CD4-positive, alpha-beta T cell (primary cell): Measurements from ENCODE around the gene RBSN. TPM values are rescaled to one million over a fixed set of nuclear protein-coding genes. Genes with fewer than 3 reads are reported as not detected.

Experiments
- ATAC-seq: fragments of 200-7000 bp; cut with Tn5 transposase; one replicate; pipeline ENCODE4 v1.10.0; 2022; ENCODE audit warnings: mild to moderate bottlenecking; ENCODE audit not compliant: poor library complexity
- CTCF ChIA-PET: fragments of 350-600 bp; sonication (Branson Sonifier 250); formaldehyde crosslinking; loops from one replicate; lab custom pipeline; 2021; ENCODE audit warnings: antibody characterized with exemption, inconsistent platforms; lab: Charles Lee
- POLR2A ChIA-PET: fragments of 350-600 bp; sonication (Branson Sonifier 250); formaldehyde crosslinking; loops from one replicate; lab custom pipeline; 2021; ENCODE audit warnings: antibody characterized with exemption, inconsistent platforms; lab: Charles Lee
- DNase-seq, 14 experiments: peaks; one replicate each; pipeline ENCODE4 v3.0.0-alpha.2; 2013 to 2020; ENCODE audit warnings: mixed read lengths in 2 of 14
- H3K27ac ChIP-seq, 2 donors: one replicate each; pipeline versions ENCODE4 v1.5.1 to v1.7.0; 2013; ENCODE audit warnings: low read length in 2 of 2, low read depth in 1 of 2, mild to moderate bottlenecking in 1 of 2
- H3K27me3 ChIP-seq, 2 experiments: 1 replicate in 1 of 2; 2 replicates in 1 of 2; pipeline versions ENCODE4 v1.6.1 to v1.7.0; 2013; ENCODE audit warnings: low read length in 2 of 2, control low read depth in 1 of 2, mild to moderate bottlenecking in 1 of 2, moderate library complexity in 1 of 2; ENCODE audit not compliant: insufficient read depth in 2 of 2, control insufficient read depth in 1 of 2
- H3K36me3 ChIP-seq: one replicate; pipeline ENCODE4 v1.6.1; 2013; ENCODE audit warnings: low read length, control low read depth; ENCODE audit not compliant: insufficient read depth
- H3K4me1 ChIP-seq: one replicate; pipeline ENCODE4 v1.6.1; 2013; ENCODE audit warnings: low read length, control low read depth; ENCODE audit not compliant: insufficient read depth
- H3K4me3 ChIP-seq: one replicate; pipeline ENCODE4 v1.5.1; 2013; ENCODE audit warnings: mild to moderate bottlenecking, low read length, moderate library complexity
- H3K9me3 ChIP-seq, 2 experiments: 1 replicate in 1 of 2; 2 replicates in 1 of 2; pipeline versions ENCODE4 v1.6.1 to v1.7.0; 2013; ENCODE audit warnings: low read length in 2 of 2, mild to moderate bottlenecking in 2 of 2, control low read depth in 1 of 2, moderate library complexity in 1 of 2; ENCODE audit not compliant: control insufficient read depth in 1 of 2, insufficient read depth in 1 of 2
- H3K27ac Mint-ChIP-seq: one replicate; pipeline ENCODE4 v1.8.0; 2020; ENCODE audit warnings: mixed read lengths
- H3K27me3 Mint-ChIP-seq: one replicate; pipeline ENCODE4 v1.8.0; 2021; ENCODE audit warnings: mixed read lengths
- H3K36me3 Mint-ChIP-seq: one replicate; pipeline ENCODE4 v1.8.0; 2021; ENCODE audit warnings: low read depth, mixed read lengths
- H3K4me1 Mint-ChIP-seq: one replicate; pipeline ENCODE4 v1.8.0; 2021; ENCODE audit warnings: low read depth, mixed read lengths
- H3K4me3 Mint-ChIP-seq: one replicate; pipeline ENCODE4 v1.8.0; 2020; ENCODE audit warnings: mild to moderate bottlenecking, mixed read lengths
- H3K9me3 Mint-ChIP-seq: one replicate; pipeline ENCODE4 v1.8.0; 2020; ENCODE audit warnings: mixed read lengths
- intact Hi-C, 2 experiments: fragments of 100-400 bp; cut with DNase I in 1 of 2; cut with micrococcal nuclease in 1 of 2; formaldehyde crosslinking; loops; one replicate each; pipeline versions ENCODE4 v1.15.1 to v1.9.0; 2023 to 2025; cut with DNase I, micrococcal nuclease
- total RNA-seq, 174 experiments: library from RNA in 2 of 174; stranded (reverse) in 2 of 174; gene quantifications; one replicate each; pipeline ENCODE4 v1.2.3 and lab custom pipeline; 2021 to 2026
- TF ChIP-seq, protein P1 (sequence below): fragments of 200-600 bp; IDR thresholded peaks from one replicate; pipeline ENCODE4 v1.8.0; 2022; ENCODE audit warnings: antibody characterized with exemption, mild to moderate bottlenecking

RBSN gene
- total RNA-seq, 2 experiments from 2014 or later: 57.2 to 57.9 TPM

DNA sequence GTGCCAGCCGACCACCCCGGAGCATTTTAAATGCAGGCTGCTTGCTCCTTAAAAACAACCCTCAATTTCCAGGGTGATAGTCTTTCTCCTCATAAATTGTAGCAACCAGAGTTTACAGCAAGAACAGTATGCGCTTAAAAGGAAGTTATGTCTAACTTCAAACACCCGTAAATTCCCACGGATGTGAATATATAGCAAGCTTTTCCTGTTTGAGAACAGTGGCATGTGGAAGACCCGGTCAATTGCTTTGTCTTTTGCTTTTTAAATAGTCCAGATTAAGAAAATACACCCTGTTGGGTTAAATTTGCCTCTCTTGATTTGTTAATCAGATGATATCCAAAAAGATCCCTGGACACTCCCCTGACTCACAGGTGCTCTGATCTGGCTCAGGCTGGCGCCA lies 54.6 kb downstream of the RBSN start:
- Histone ChIP-seq H3K36me3 (peaks cover 94% of the 10 kb centered on the region), H3K27ac (no peak overlapping the region), H3K4me3 (no peak overlapping the region), H3K9me3 (no peaks in the 10 kb centered on the region), H3K27me3 (no peaks in the 10 kb centered on the region), H3K4me1 (peaks cover 6% of the 10 kb centered on the region)
- DNase-seq: no peak
- Mint-ChIP-seq H3K36me3 (peaks cover 97% of the 10 kb centered on the region), H3K27me3 (no peaks in the 10 kb centered on the region), H3K9me3 (no peaks in the 10 kb centered on the region), H3K27ac (peak overlapping the region; percentile 28), H3K4me3 (no peak overlapping the region), H3K4me1 (peaks cover 24% of the 10 kb centered on the region)
- ChIA-PET CTCF (no interaction called here), POLR2A (interaction anchor here (1.1 kb wide), 1 partner anchor 21 kb away, joined by 4 read pairs; the partner anchor contains the start of gene MRPS25)
- TF ChIP-seq, protein P1, sequence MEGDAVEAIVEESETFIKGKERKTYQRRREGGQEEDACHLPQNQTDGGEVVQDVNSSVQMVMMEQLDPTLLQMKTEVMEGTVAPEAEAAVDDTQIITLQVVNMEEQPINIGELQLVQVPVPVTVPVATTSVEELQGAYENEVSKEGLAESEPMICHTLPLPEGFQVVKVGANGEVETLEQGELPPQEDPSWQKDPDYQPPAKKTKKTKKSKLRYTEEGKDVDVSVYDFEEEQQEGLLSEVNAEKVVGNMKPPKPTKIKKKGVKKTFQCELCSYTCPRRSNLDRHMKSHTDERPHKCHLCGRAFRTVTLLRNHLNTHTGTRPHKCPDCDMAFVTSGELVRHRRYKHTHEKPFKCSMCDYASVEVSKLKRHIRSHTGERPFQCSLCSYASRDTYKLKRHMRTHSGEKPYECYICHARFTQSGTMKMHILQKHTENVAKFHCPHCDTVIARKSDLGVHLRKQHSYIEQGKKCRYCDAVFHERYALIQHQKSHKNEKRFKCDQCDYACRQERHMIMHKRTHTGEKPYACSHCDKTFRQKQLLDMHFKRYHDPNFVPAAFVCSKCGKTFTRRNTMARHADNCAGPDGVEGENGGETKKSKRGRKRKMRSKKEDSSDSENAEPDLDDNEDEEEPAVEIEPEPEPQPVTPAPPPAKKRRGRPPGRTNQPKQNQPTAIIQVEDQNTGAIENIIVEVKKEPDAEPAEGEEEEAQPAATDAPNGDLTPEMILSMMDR: no peak
- ATAC-seq: no peak
- intact Hi-C loops: no loop called here

DNA sequence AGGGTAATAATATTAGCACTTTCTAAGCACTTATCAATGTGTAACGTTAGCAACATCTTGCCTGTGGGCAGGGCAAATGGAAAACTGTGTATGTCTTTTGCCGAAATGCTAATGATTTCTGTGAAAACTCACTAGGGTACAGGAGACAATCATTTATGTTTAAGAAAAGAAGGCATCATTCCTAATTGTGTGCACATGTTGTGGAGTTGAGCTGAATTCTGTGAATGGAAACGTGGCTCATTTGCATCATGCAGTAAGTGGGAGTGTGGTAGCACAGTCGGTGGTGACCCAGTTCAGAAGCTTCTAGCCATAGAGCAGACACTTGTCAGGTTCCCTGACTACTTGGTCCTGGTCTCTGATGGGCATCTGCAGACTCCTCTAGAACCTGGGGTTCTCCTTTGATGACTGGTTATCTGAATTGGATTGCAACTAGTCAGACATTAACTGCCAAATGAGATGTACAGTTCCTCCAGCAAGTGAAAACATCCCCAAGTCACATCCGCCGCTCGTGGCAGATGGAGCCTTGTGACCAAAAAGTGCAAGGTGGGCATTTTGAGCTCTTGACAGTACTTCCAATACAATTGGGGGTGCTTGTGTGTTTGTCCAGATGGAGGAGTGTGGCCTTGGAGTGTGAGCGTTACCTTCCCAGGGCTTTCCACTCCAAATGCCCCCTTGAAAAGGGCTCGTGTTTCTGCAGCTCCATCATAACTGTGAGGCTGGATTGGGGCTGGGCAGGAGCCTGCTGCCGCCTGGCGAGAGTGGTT lies 55.4 kb downstream of the RBSN start:
- no peak for ATAC-seq
- H3K36me3 ChIP-seq: peaks cover 94% of the 10 kb centered on the region
- TF ChIP-seq, protein P1: no peak
- Mint-ChIP-seq H3K27me3 (no peaks in the 10 kb centered on the region), H3K9me3 (no peaks in the 10 kb centered on the region), H3K27ac (peak overlapping the region; percentile 28), H3K4me1 (peaks cover 24% of the 10 kb centered on the region), H3K4me3 (no peak overlapping the region), H3K36me3 (peaks cover 97% of the 10 kb centered on the region)
- ChIA-PET CTCF (no interaction called here), POLR2A (interaction anchor here (1.1 kb wide), 1 partner anchor 22 kb away, joined by 4 read pairs; the partner anchor contains the start of gene MRPS25)
- H3K9me3 ChIP-seq: no peaks in the 10 kb centered on the region
- DNase-seq: no peak
- H3K4me3 ChIP-seq: no peak overlapping the region
- peaks cover 6% of the 10 kb centered on the region for H3K4me1 ChIP-seq
- H3K27me3 ChIP-seq: no peaks in the 10 kb centered on the region
- no peak overlapping the region for H3K27ac ChIP-seq
- intact Hi-C loops: no loop called here

DNA sequence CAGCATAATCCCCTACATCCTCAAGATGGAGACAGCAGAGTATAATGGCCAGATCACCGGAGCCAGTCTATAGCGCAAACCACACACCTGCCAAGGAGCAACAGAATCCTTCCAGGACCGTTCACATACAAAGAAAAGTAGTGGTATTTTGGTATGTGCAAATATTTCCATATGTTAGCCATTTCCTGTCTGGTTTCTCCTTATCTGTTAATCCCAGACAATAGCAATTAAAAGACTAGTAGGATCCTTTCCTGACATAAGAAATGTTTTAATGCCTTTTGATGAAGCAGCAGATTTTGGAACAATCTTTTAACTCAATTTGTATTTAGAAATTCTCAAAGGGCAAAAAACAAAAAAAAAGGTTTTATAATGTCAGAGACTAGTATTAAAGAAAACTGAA lies 56.0 kb downstream of the RBSN start:
- CTCF ChIA-PET: no interaction called here
- ATAC-seq (no peak), DNase-seq (no peak)
- no peaks in the 10 kb centered on the region for H3K27me3 Mint-ChIP-seq
- peaks cover 24% of the 10 kb centered on the region for H3K4me1 Mint-ChIP-seq
- Histone ChIP-seq H3K4me1 (peaks cover 6% of the 10 kb centered on the region), H3K27ac (no peak overlapping the region), H3K27me3 (no peaks in the 10 kb centered on the region), H3K9me3 (no peaks in the 10 kb centered on the region), H3K4me3 (no peak overlapping the region), H3K36me3 (peaks cover 93% of the 10 kb centered on the region)
- H3K4me3 Mint-ChIP-seq: no peak overlapping the region
- H3K27ac Mint-ChIP-seq: peak overlapping the region; percentile 28
- peaks cover 98% of the 10 kb centered on the region for H3K36me3 Mint-ChIP-seq
- intact Hi-C loops: no loop called here
- TF ChIP-seq, protein P1: no peak
- POLR2A ChIA-PET: no interaction called here
- H3K9me3 Mint-ChIP-seq: no peaks in the 10 kb centered on the region
